PC-9 (cell line): ENCODE data around the gene ZSWIM1. TPM values are rescaled to one million over a fixed set of nuclear protein-coding genes. Genes with fewer than 3 reads are reported as not detected.

Experiments used
- BruUV-seq: library from RNA; stranded (reverse); fragments of 400-500 nt; replicated peaks from 2 replicates; lab custom pipeline; 2021; lab: Mats Ljungman, UMichigan
- CTCF ChIA-PET: fragments of 300-600 bp; sonication (Branson Sonifier 250); formaldehyde crosslinking; loops from one replicate; lab custom pipeline; 2022; ENCODE audit warnings: antibody characterized with exemption; lab: Charles Lee
- POLR2A ChIA-PET: fragments of 300-600 bp; sonication (Branson Sonifier 250); formaldehyde crosslinking; loops from one replicate; lab custom pipeline; 2022; ENCODE audit warnings: antibody characterized with exemption; ENCODE audit not compliant: unreplicated experiment; lab: Charles Lee
- DNase-seq, 2 experiments: peaks; one replicate each; pipeline versions ENCODE4 v3.0.0 to v3.0.0-alpha.2; 2015 to 2022; ENCODE audit warnings: mixed read lengths in 1 of 2
- H2AFZ ChIP-seq: fragments of 200-600 bp; sonication (generic); 2 replicates; pipeline ENCODE4 v1.8.1; 2017; ENCODE audit warnings: antibody characterized with exemption
- H3F3A ChIP-seq: fragments of 200-600 bp; sonication (generic); 2 replicates; pipeline ENCODE4 v1.8.1; 2017; ENCODE audit warnings: antibody characterized with exemption, mild to moderate bottlenecking, low read depth; ENCODE audit not compliant: insufficient read depth
- H3K27ac ChIP-seq: fragments of 200-600 bp; sonication (generic); 2 replicates; pipeline ENCODE4 v1.6.1; 2016; ENCODE audit warnings: mixed run types
- H3K27me3 ChIP-seq: fragments of 200-600 bp; sonication (generic); 2 replicates; pipeline ENCODE4 v1.6.1; 2016; ENCODE audit warnings: low read depth, mixed run types; ENCODE audit not compliant: insufficient read depth
- H3K36me3 ChIP-seq: fragments of 200-600 bp; sonication (generic); 2 replicates; pipeline ENCODE4 v1.6.1; 2016; ENCODE audit warnings: low read depth, mixed run types
- H3K4me1 ChIP-seq: fragments of 200-600 bp; sonication (generic); replicated peaks from 2 replicates; pipeline ENCODE4 v1.6.1; 2016; ENCODE audit warnings: mixed run types; ENCODE audit not compliant: insufficient read depth
- H3K4me2 ChIP-seq: fragments of 200-600 bp; sonication (generic); 2 replicates; pipeline ENCODE4 v1.6.1; 2017; ENCODE audit warnings: mixed run types
- H3K4me3 ChIP-seq: fragments of 200-600 bp; sonication (generic); 2 replicates; pipeline ENCODE4 v1.6.1; 2016; ENCODE audit warnings: mixed run types
- H3K79me2 ChIP-seq: fragments of 200-600 bp; sonication (generic); 2 replicates; pipeline ENCODE4 v1.6.1; 2017; ENCODE audit warnings: low read depth, mixed run types
- H3K9me2 ChIP-seq: fragments of 200-600 bp; sonication (generic); 2 replicates; pipeline ENCODE4 v1.8.1; 2017; ENCODE audit warnings: mild to moderate bottlenecking; ENCODE audit not compliant: insufficient read depth
- H3K9me3 ChIP-seq: fragments of 200-600 bp; sonication (generic); 2 replicates; pipeline ENCODE4 v1.8.1; 2016; ENCODE audit warnings: low read depth; ENCODE audit not compliant: insufficient read depth
- H4K20me1 ChIP-seq: fragments of 200-600 bp; sonication (generic); 2 replicates; pipeline ENCODE4 v1.8.1; 2017; ENCODE audit not compliant: insufficient read depth
- CTCF ChIP-seq: fragments of 200-600 bp; sonication (generic); conservative IDR thresholded peaks from 2 replicates; pipeline ENCODE4 v1.6.1; 2017; ENCODE audit warnings: mixed run types, antibody characterized with exemption, mild to moderate bottlenecking, moderate library complexity
- EZH2 ChIP-seq: fragments of 200-600 bp; sonication (generic); IDR thresholded peaks from 2 replicates; pipeline ENCODE4 v1.8.0; 2017; ENCODE audit warnings: antibody characterized with exemption, low read depth
- intact Hi-C: fragments of 100-400 bp; cut with micrococcal nuclease; formaldehyde crosslinking; loops from one replicate; pipeline ENCODE4 v1.10.0; 2022; ENCODE audit not compliant: unreplicated experiment
- total RNA-seq: library from RNA; stranded (reverse); gene quantifications from 2 replicates; pipeline ENCODE4 v1.2.3, GENCODE V29; 2021

ZSWIM1 gene
- total RNA-seq, 1 experiment from 2014 or later: 13.2 TPM

- Histone ChIP-seq H3K9me3 (no peaks in the 10 kb centered on the region), H3K4me1 (0 out of 2 replicates have a peak, but pooled peaks cover 4% of the 10 kb centered on the region), H3K4me3 (no peak overlapping the region), H4K20me1 (no peaks in the 10 kb centered on the region), H2AFZ (no peak overlapping the region), H3K36me3 (peaks cover 22% of the 10 kb centered on the region), H3K79me2 (peaks cover 5% of the 10 kb centered on the region; the same call in 1 of the 2 replicates), H3K9me2 (no peaks in the 10 kb centered on the region), H3K27ac (no peak overlapping the region), H3F3A (peaks cover 37% of the 10 kb centered on the region), H3K27me3 (no peaks in the 10 kb centered on the region), H3K4me2 (no peak overlapping the region)
- no peak for TF ChIP-seq EZH2
- TF ChIP-seq CTCF: no peak
- POLR2A ChIA-PET: interaction anchor here (0.6 kb wide), 2 partner anchors 12 to 39 kb away, joined by 3 to 12 read pairs; no protein-coding TSS in a partner anchor
- DNase-seq: no peak
- BruUV-seq: no TSS peak
- CTCF ChIA-PET: no interaction called here
- intact Hi-C loops: no loop called here
Measured at GRCh38 chr20:45896641-45897161, 15.7 kb downstream of the ZSWIM1 start.

- POLR2A ChIA-PET: interaction anchor here (0.6 kb wide), 2 partner anchors 12 to 38 kb away, joined by 3 to 12 read pairs; no protein-coding TSS in a partner anchor
- intact Hi-C loops: no loop called here
Measured at GRCh38 chr20:45897289-45897688, 16.3 kb downstream of the ZSWIM1 start.

GRCh38 chr20:45897692-45898091, 16.7 kb downstream of the ZSWIM1 start:
- H2AFZ ChIP-seq: no peak overlapping the region
- intact Hi-C loops: no loop called here
- CTCF ChIA-PET: no interaction called here
- no peak overlapping the region for H3K4me2 ChIP-seq
- POLR2A ChIA-PET: no interaction called here
- peaks cover 22% of the 10 kb centered on the region for H3K36me3 ChIP-seq
- no peaks in the 10 kb centered on the region for H3K9me3 ChIP-seq
- H3F3A ChIP-seq: peaks cover 42% of the 10 kb centered on the region
- BruUV-seq: no TSS peak
- H3K27ac ChIP-seq: no peak overlapping the region
- H3K4me1 ChIP-seq: no peaks in the 10 kb centered on the region
- H3K9me2 ChIP-seq: no peaks in the 10 kb centered on the region
- no peak for DNase-seq
- H3K4me3 ChIP-seq: no peak overlapping the region
- H4K20me1 ChIP-seq: no peaks in the 10 kb centered on the region
- H3K27me3 ChIP-seq: no peaks in the 10 kb centered on the region
- TF ChIP-seq EZH2: no peak
- no peak for TF ChIP-seq CTCF
- peaks cover 5% of the 10 kb centered on the region; the same call in 1 of the 2 replicates for H3K79me2 ChIP-seq

More at GRCh38 chr20:45897289-45897688, 16.3 kb downstream of the ZSWIM1 start:
- CTCF ChIA-PET: no interaction called here
- BruUV-seq: no TSS peak
- Histone ChIP-seq H2AFZ (no peak overlapping the region), H3K27me3 (no peaks in the 10 kb centered on the region), H3K4me1 (0 out of 2 replicates have a peak, but pooled peaks cover 4% of the 10 kb centered on the region), H3K9me3 (no peaks in the 10 kb centered on the region), H3K36me3 (peaks cover 22% of the 10 kb centered on the region), H3K79me2 (peaks cover 5% of the 10 kb centered on the region; the same call in 1 of the 2 replicates), H4K20me1 (no peaks in the 10 kb centered on the region), H3K9me2 (no peaks in the 10 kb centered on the region), H3K4me2 (no peak overlapping the region), H3F3A (peaks cover 41% of the 10 kb centered on the region), H3K27ac (no peak overlapping the region), H3K4me3 (no peak overlapping the region)
- no peak for TF ChIP-seq CTCF
- no peak for TF ChIP-seq EZH2
- no peak for DNase-seq
